GM23338 (cell line): ENCODE data around the gene AKR1E2. TPM values are rescaled to one million over a fixed set of nuclear protein-coding genes. Genes with fewer than 3 reads are reported as not detected.

ENCODE experiments used
- ATAC-seq: fragments of 200-7000 bp; cut with Tn5 transposase; 3 replicates; pipeline ENCODE4 v1.9.1; 2020
- DNase-seq: peaks from one replicate; pipeline ENCODE4 v3.0.0-alpha.2; 2015; ENCODE audit warnings: low spot score
- H2AFZ ChIP-seq: fragments of 200-600 bp; sonication (generic); 2 replicates; pipeline ENCODE4 v1.8.0; 2016; ENCODE audit warnings: antibody characterized with exemption, mild to moderate bottlenecking, moderate library complexity
- H3F3A ChIP-seq: fragments of 200-600 bp; sonication (generic); replicated peaks from 2 replicates; pipeline ENCODE4 v1.8.0; 2017; ENCODE audit warnings: antibody characterized with exemption, mixed run types, low read depth
- H3K27ac ChIP-seq: fragments of 200-600 bp; sonication (generic); 2 replicates; pipeline ENCODE4 v1.6.1; 2016; ENCODE audit warnings: low read depth
- H3K27me3 ChIP-seq: fragments of 200-600 bp; sonication (generic); 2 replicates; pipeline ENCODE4 v1.8.0; 2016; ENCODE audit warnings: mild to moderate bottlenecking, mixed run types, moderate library complexity; ENCODE audit not compliant: insufficient read depth
- H3K36me3 ChIP-seq: fragments of 200-600 bp; sonication (generic); 2 replicates; pipeline ENCODE4 v1.8.0; 2016; ENCODE audit warnings: mild to moderate bottlenecking; ENCODE audit not compliant: insufficient read depth
- H3K4me1 ChIP-seq: fragments of 200-600 bp; sonication (generic); 2 replicates; pipeline ENCODE4 v1.8.0; 2016; ENCODE audit warnings: mild to moderate bottlenecking, moderate library complexity; ENCODE audit not compliant: insufficient read depth
- H3K4me2 ChIP-seq: fragments of 200-600 bp; sonication (generic); 2 replicates; pipeline ENCODE4 v1.7.1; 2017; ENCODE audit warnings: mixed run types
- H3K4me3 ChIP-seq: fragments of 200-600 bp; sonication (generic); 2 replicates; pipeline ENCODE4 v1.6.1; 2016; ENCODE audit warnings: mixed run types
- H3K79me2 ChIP-seq: fragments of 200-600 bp; sonication (generic); replicated peaks from 2 replicates; pipeline ENCODE4 v1.8.0; 2017; ENCODE audit warnings: mild to moderate bottlenecking; ENCODE audit not compliant: insufficient read depth
- H3K9me2 ChIP-seq: fragments of 200-600 bp; sonication (generic); 2 replicates; pipeline ENCODE4 v1.8.0; 2017; ENCODE audit not compliant: insufficient read depth
- H4K20me1 ChIP-seq: fragments of 200-600 bp; sonication (generic); replicated peaks from 2 replicates; pipeline ENCODE4 v1.8.0; 2017; ENCODE audit warnings: mild to moderate bottlenecking; ENCODE audit not compliant: insufficient read depth
- H3K27ac Mint-ChIP-seq: 2 replicates; pipeline ENCODE4 v1.8.0; 2020; ENCODE audit warnings: inconsistent platforms, mild to moderate bottlenecking, moderate library complexity, mixed read lengths
- H3K27me3 Mint-ChIP-seq: 3 replicates; pipeline ENCODE4 v1.8.0; 2022; ENCODE audit warnings: low read depth, mild to moderate bottlenecking, moderate library complexity, mixed read lengths, inconsistent platforms; ENCODE audit not compliant: insufficient read depth, poor library complexity
- H3K36me3 Mint-ChIP-seq: 3 replicates; pipeline ENCODE4 v1.8.0; 2021; ENCODE audit warnings: low read depth, mild to moderate bottlenecking, inconsistent platforms, moderate library complexity, mixed read lengths
- H3K4me1 Mint-ChIP-seq: 3 replicates; pipeline ENCODE4 v1.8.0; 2020; ENCODE audit warnings: mild to moderate bottlenecking, inconsistent platforms, mixed read lengths
- H3K4me3 Mint-ChIP-seq: 3 replicates; pipeline ENCODE4 v1.8.0; 2021; ENCODE audit warnings: moderate library complexity, mild to moderate bottlenecking, inconsistent platforms, mixed read lengths
- H3K9me3 Mint-ChIP-seq: 3 replicates; pipeline ENCODE4 v1.8.0; 2020; ENCODE audit warnings: moderate library complexity, mild to moderate bottlenecking, inconsistent platforms, mixed read lengths
- CREB1 ChIP-seq: fragments of 250-450 bp; sonication (Bioruptor Pico); IDR thresholded peaks from 2 replicates; pipeline ENCODE4 v1.5.0; 2020; ENCODE audit warnings: low read depth, mild to moderate bottlenecking, moderate library complexity
- ETS1 ChIP-seq: IDR thresholded peaks from 2 replicates; pipeline ENCODE4 v1.6.1; 2016; ENCODE audit warnings: antibody characterized with exemption
- NANOG ChIP-seq: IDR thresholded peaks from 2 replicates; pipeline ENCODE4 v1.6.1; 2016; ENCODE audit warnings: antibody characterized with exemption, borderline replicate concordance
- POLR2AphosphoS5 ChIP-seq: IDR thresholded peaks from 2 replicates; pipeline ENCODE4 v1.6.1; 2016; ENCODE audit warnings: antibody characterized with exemption, low read depth
- REST ChIP-seq: IDR thresholded peaks from one replicate; pipeline ENCODE4 v1.6.1; 2018; ENCODE audit warnings: antibody characterized with exemption; ENCODE audit not compliant: unreplicated experiment
- ZNF114 ChIP-seq: fragments of 250-450 bp; sonication (Bioruptor Pico); IDR thresholded peaks from 2 replicates; pipeline ENCODE4 v1.5.0; 2020; ENCODE audit warnings: mild to moderate bottlenecking, moderate library complexity
- ZNF462 ChIP-seq: fragments of 250-450 bp; sonication (Bioruptor Pico); IDR thresholded peaks from 2 replicates; pipeline ENCODE4 v1.5.0; 2020; ENCODE audit warnings: mild to moderate bottlenecking, moderate library complexity
- polyA plus RNA-seq: library from polyadenylated mRNA; unstranded; fragments of >200 nt; fragmentation: Nextera tagmentation; extraction: Ambion mirVana; gene quantifications from 2 replicates; pipeline ENCODE4 v1.2.1, GENCODE V29; 2016
- total RNA-seq: library from RNA; depleted of rRNA; stranded (reverse); fragments of >200 nt; shearing (Covaris generic); gene quantifications from 2 replicates; pipeline ENCODE4 v1.2.3, GENCODE V29; 2014

Gene AKR1E2
- total and polyA plus RNA-seq, 2 experiments from 2014 or later, result 2.2 to 4.3 TPM

GRCh38 chr10:4851846-4852245, 25.8 kb downstream of the AKR1E2 start (continued):
- TF ChIP-seq ZNF462, result no peak

- Mint-ChIP-seq H3K27me3 (no peaks in the 10 kb centered on the region), H3K36me3 (no peaks in the 10 kb centered on the region), H3K4me1 (peaks cover 14% of the 10 kb centered on the region), H3K4me3 (no peak overlapping the region), H3K9me3 (peaks cover 5% of the 10 kb centered on the region; the same call in 1 of the 3 replicates), H3K27ac (no peak overlapping the region; the same call in 1 of the 2 replicates)
- ATAC-seq, result no peak; the same call in 2 of the 3 replicates
- TF ChIP-seq NANOG (no peak), POLR2AphosphoS5 (no peak), ETS1 (no peak), CREB1 (CRISPR knock-in tag) (no peak), ZNF114 (CRISPR knock-in tag) (no peak), REST (no peak)
- Histone ChIP-seq H3K36me3 (no peaks in the 10 kb centered on the region), H3K4me3 (no peak overlapping the region), H3K4me1 (peaks cover 15% of the 10 kb centered on the region; the same call in 1 of the 2 replicates), H3K4me2 (0 out of 2 replicates have a peak overlapping the region, but pooled peaks have one; percentile 28), H2AFZ (no peak overlapping the region), H3F3A (no peaks in the 10 kb centered on the region), H3K27me3 (no peaks in the 10 kb centered on the region), H3K9me2 (no peaks in the 10 kb centered on the region), H3K79me2 (no peaks in the 10 kb centered on the region), H3K27ac (no peak overlapping the region), H4K20me1 (no peaks in the 10 kb centered on the region)
- DNase-seq, result no peak
These were observed 40.1 kb downstream of the AKR1E2 start for GRCh38 chr10:4865945-4866661.
